HG02571 (cell line): ENCODE data around the gene TAF4.

Experiments used
- ATAC-seq: cut with Tn5 transposase; IDR thresholded peaks from one replicate; pipeline ENCODE4 v1.9.1; 2021; ENCODE audit warnings: mild to moderate bottlenecking, moderate library complexity; ENCODE audit not compliant: unreplicated experiment

TAF4 gene

GRCh38 chr20:61966492-61967244, 99.0 kb downstream of the TAF4 start:
- ATAC-seq = no peak

DNA sequence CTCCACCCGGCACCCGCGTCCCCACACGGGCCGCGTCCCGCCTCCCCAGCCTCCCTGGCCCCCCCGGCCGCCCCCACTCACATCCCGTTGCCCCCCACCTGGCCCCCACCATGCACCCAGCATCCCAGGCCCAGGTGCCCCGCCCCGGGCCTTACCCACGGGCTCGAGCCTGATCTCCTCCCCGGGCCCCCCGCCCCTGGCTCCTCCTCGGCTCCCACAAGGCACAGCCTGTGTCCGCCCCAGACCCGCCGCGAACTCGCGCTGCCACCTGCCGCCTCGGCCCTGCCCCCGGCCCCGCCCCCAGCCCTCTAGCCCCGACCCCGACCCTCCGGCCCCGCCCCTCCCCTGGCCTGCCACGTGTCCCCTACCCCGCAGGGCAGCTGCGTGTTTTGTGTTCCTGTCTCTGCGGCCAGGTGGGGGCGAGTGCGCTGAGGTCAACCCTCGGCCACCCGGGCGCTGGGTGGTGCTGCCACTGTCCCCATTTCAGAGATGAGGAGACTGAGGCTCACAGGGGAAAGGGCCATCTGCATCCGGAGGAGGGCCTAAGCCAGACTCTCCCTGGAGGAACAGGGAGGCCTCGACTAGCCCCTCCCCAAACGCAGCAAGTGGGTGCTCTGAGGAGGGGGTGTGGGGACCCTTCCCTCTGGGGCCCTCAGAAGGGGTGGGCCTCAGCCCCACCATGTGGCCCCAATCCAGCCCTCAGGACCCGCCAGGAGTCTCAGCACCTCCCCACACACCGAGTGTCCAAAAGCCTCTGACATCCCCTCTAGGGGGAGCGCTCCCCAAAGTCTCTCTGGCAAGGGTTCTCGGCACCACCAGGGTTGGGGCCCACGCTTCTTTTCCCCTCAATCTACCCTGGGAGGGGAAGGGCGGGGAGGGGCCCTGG, 99.8 kb downstream of the TAF4 start:
- no peak for ATAC-seq

DNA sequence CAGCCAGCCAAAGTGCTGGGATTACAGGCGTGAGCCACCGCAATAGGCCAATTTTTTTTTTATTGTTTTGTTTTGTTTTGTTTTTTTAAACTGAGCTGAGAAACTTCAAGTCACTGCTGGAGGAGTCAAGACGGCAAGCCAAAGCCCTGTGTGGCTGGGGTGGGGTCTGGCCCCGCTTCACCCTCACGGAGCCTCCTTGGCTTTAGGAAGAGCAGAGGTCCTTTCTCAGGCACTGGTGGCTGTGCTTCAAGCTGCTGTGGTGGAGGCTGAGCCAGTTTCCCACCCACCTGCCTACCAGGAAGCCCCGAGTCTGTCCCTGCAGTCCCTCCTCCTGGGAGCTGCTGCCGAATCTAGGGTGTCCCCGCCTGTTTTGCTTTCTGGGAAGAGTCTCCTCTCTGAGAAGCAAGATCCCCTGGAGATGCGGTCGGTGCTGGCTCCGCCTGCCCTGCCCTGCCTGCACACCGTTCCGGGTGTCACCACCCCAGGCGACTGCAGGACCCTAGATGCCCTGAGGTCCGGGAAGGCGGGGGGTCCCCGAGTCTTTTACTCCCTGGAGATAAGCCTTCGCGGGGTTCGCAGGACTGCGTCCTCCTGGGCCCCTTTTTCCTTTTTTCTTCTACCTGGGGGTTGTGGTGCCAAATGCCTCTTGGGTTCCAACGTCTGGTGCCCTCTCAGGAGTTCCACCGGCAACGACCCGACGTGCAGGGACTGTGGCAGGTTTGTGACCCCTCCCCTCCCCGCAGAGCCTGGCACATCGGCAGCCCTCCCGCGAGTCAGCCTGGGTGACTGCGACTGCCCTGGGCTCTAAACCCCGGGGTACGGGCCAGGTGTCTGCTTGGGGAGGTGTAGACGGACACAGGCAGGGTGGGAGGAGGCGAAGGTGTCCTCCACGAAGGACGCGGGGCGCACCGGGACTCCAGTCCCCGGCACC, 100.7 kb downstream of the TAF4 start:
- ATAC-seq = no peak

GRCh38 chr20:61963885-61964674, 101.6 kb downstream of the TAF4 start:
- ATAC-seq = no peak

DNA sequence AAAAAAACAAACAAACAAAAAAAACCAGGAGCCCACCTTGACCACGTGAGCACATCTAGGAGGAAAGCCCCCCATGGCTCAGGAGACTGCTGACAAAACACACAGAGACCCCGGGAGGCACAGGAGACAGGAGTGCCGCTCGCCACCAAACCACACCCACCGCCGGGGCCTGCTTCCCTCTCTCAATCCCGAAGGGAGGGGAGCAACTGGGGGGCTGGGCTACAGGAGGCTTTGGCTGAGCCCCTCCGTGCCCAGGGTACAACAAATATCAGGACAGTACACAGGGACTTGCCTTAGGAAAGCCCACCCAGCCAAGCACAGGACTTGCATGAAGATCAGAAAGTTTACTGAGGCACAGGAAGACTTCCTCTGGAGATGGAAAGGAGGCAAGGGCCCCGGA, 102.5 kb downstream of the TAF4 start:
- ATAC-seq = no peak

DNA sequence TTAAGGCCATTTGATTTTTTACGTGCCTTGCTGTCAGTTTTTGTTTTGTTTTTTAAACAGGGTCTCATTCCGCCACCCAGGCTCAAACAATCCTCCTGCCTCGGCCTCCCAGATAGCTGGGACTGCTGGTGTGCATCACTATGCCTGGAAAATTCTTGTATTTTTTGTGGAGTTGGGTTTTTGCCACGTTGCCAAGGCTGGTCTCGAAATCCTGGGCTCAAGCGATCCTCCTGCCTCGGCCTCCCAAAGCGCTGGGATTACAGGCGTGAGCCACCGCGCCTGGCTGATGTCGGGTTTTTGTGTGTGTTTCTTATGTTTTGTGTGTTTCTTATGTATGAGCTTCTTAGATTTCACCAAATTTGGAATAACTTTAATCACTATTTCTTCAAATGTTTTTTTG, 104.8 kb downstream of the TAF4 start:
- no peak for ATAC-seq

DNA sequence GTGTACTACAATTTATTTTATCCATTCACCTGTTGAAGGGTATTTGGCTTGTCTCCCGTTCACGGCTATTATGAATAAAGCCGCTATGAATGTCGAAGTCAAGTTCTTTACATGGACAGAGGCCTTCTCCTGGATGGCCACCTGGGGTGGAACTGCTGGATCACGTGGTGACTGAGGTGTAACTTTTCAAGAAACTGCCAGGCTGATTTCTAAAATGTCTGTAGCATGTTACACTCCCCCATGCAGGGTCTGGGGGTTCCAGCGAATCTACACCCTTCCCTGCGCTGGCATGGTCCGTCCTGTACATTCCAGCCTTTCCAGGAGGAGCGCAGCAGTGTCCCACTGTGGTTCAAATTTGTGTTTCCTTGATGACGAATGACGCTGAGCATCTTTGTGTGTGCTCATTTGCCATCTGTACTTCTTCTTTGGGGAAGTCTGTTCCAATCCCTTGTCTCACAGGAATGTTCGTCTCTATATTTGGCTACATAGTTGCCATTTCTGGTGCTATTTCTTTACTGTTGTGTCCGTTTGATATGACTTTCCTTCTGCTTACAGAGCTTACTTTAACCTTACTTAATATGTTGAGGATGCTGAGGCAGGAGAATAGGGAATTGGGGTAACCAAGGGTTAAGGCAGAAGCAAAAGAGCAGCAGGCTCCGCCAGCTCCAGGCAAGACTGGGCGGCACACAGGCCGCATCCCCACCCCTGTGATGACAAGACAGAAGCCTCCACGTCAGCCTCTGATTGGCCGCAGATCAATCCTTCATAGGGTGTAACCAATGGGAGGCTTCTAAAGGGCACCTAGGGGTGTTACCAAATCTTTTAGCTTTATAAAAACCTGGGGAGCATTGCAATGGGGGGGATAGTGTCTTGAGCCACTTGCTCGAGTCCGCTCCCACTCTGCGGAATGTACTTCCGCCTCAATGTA, 106.6 kb downstream of the TAF4 start:
- no peak for ATAC-seq

DNA sequence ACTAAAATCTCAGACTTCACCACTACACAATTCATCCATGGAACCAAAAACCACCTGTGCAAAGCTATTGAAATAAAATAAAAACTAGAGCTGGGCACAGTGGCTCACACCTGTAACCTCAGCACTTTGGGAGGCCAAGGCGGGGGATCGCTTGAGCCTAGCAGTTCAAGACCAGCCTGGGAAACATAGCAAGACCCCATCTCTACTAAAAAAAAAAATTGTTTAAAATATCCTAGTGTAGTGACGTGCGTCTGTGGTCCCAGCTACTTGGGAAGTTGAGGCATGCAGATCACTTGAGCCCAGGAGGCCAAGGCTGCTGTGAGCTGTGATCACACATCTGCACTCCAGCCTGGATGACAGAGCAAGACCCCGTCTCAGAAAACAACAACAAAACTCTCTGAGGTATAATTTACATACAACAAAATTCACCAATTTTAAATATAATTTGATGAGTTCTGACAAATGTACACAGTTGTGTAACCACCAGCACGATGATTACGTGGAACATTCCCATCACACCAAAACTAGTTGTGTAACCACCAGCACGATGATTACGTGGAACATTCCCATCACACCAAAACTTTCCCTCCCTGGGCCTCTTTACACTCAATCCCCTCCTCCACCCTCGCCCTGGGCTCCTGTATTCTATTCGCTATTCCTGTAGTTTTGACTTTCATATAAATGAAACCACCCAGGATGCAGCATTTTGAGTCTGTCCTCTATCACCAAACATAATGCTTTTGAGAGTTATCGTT, 107.5 kb downstream of the TAF4 start:
- ATAC-seq = no peak

GRCh38 chr20:61956396-61957342, 109.0 kb downstream of the TAF4 start:
- ATAC-seq = no peak

DNA sequence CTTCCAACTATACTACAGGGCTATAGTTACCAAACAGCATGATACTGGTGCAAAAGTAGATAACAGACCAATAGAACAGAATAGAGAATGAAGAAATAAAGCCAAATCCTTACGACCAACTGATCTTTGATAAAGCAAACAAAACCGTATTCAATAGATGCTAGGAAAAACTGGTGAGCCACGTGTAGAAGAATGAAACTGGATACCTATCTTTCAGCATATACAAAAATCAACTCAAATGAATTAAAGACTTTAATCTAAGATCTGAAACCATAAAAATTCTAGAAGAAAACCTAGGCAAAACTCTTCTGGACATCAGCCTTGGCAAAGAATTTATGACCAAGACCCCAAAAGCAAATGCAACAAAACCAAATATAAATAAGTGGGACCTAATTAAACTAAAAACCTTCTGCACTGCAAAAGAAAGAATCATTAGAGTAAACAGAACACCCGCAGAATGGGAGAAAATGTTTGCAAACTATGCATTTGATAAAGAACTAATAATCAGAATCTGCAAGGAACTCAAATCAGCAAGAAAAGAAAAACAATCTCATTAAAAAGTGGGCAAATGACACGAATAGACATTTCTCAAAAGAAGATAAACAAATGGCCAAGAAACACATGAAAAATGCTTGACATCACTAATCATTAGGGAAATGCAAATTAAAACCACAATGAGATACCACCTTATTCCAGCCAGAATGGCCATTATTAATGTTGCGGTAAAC, 109.8 kb downstream of the TAF4 start:
- ATAC-seq = no peak

DNA sequence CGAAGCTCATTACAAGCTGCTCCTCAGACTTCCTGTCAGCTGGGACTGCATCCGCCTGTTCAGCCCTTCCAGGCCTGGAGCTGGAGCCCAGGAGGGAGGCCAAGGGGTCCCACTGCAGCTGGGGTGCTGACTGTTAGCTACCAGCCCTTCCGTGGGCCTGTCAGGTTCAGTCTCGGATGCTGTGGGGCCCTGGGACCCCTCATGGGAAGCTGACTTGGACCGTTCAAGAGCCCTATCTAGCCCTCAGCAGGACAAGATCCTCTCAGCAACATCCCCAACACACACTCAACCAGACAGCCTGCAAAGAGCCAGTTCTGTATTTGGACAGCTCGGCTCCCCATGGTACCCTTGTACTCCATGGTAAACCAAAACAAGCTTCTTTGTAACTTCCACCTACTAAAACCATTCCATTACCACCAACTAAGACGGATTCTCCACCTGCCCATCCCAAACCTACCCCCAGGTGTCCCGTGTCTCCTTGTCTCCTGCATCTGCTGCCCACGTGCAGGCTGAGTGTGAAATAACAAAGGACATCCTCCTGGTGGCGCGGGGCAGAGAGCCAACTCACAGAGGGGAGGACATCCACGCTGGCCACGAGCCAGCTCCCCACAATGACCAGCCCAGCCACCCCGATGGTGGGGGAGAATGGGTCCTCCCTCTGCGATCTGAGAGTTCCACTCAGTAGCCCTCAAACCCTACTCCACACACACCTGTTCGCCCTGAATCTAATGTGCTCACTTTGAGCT, 111.2 kb downstream of the TAF4 start:
- ATAC-seq = no peak

- ATAC-seq = no peak
These were observed 112.4 kb downstream of the TAF4 start for GRCh38 chr20:61953037-61954021.

- ATAC-seq = no peak
These were observed 113.8 kb downstream of the TAF4 start for GRCh38 chr20:61951695-61952533.

DNA sequence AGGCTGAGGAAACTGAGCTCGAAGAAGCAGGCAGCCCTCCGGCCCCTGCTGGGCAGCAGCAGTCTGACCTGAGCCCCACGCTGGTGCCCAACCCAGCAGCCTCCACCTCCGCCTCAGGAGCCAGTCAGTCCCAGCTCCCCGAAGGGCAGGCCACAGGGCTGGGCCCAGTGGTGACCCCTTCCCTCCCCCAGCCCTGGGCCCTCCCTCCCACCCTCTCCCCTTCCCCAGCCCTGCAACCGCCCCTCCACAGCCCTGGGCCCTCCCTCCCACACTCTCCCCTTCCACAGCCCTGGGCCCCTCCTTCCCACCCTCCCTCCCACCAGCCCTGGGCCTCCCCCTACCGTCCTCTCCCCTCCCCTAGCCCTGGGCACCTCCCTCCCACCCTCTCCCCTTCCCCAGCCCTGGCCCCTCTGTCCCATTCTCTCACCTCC, 115.0 kb downstream of the TAF4 start:
- no peak for ATAC-seq
